H9 (cell line): ENCODE results near the gene ABHD16A. TPM values are rescaled to one million over a fixed set of nuclear protein-coding genes. Genes with fewer than 3 reads are reported as not detected.

Experiments
- DNase-seq: peaks from one replicate; pipeline ENCODE4 v3.0.0-alpha.2; 2017
- H2AFZ ChIP-seq: one replicate; pipeline ENCODE4 v1.6.1; 2013; ENCODE audit warnings: mild to moderate bottlenecking, low read length, control low read depth, moderate library complexity
- H2AK5ac ChIP-seq: 2 replicates; pipeline ENCODE4 v1.6.1; 2013; ENCODE audit warnings: low read length, control low read depth, mixed read lengths; ENCODE audit not compliant: insufficient read length
- H2BK120ac ChIP-seq: one replicate; pipeline ENCODE4 v1.6.1; 2013; ENCODE audit warnings: low read depth, mild to moderate bottlenecking, low read length, control low read depth, inconsistent platforms; ENCODE audit not compliant: poor library complexity, severe bottlenecking
- H2BK12ac ChIP-seq: 2 replicates; pipeline ENCODE4 v1.6.1; 2013; ENCODE audit warnings: low read length, control low read depth, mixed read lengths, low read depth; ENCODE audit not compliant: insufficient read length
- H2BK15ac ChIP-seq: 2 replicates; pipeline ENCODE4 v1.6.1; 2013; ENCODE audit warnings: low read depth, low read length, control low read depth
- H2BK20ac ChIP-seq: one replicate; pipeline ENCODE4 v1.6.1; 2013; ENCODE audit warnings: low read depth, mild to moderate bottlenecking, low read length, control low read depth, inconsistent platforms; ENCODE audit not compliant: poor library complexity, severe bottlenecking
- H2BK5ac ChIP-seq: 2 replicates; pipeline ENCODE4 v1.6.1; 2013; ENCODE audit warnings: low read length, control low read depth, mixed read lengths; ENCODE audit not compliant: insufficient read length
- H3K14ac ChIP-seq: 2 replicates; pipeline ENCODE4 v1.6.1; 2013; ENCODE audit warnings: low read length, control low read depth; ENCODE audit not compliant: insufficient read depth
- H3K18ac ChIP-seq: 2 replicates; pipeline ENCODE4 v1.6.1; 2013; ENCODE audit warnings: low read depth, mild to moderate bottlenecking, mixed read lengths, low read length, control low read depth; ENCODE audit not compliant: insufficient read length
- H3K23ac ChIP-seq: 2 replicates; pipeline ENCODE4 v1.6.1; 2013; ENCODE audit warnings: low read length, control low read depth, mixed read lengths, low read depth; ENCODE audit not compliant: insufficient read length
- H3K23me2 ChIP-seq: 2 replicates; pipeline ENCODE4 v1.6.1; 2013; ENCODE audit warnings: low read depth, mild to moderate bottlenecking, mixed read lengths, low read length, control low read depth; ENCODE audit not compliant: insufficient read length, poor library complexity, severe bottlenecking
- H3K27ac ChIP-seq: 2 replicates; pipeline ENCODE4 v1.5.1; 2013; ENCODE audit warnings: low read length, control low read depth, mixed read lengths, low read depth; ENCODE audit not compliant: insufficient read length
- H3K27me3 ChIP-seq: 2 replicates; pipeline ENCODE4 v1.6.1; 2013; ENCODE audit warnings: low read length, control low read depth, inconsistent platforms; ENCODE audit not compliant: insufficient read depth
- H3K4ac ChIP-seq: 2 replicates; pipeline ENCODE4 v1.6.1; 2013; ENCODE audit warnings: low read depth, mild to moderate bottlenecking, control low read depth, inconsistent platforms, low read length, moderate library complexity
- H3K4me1 ChIP-seq: 2 replicates; pipeline ENCODE4 v1.6.1; 2013; ENCODE audit warnings: low read length, control low read depth, inconsistent platforms; ENCODE audit not compliant: insufficient read depth
- H3K4me2 ChIP-seq: 2 replicates; pipeline ENCODE4 v1.6.1; 2013; ENCODE audit warnings: low read length, control low read depth, mixed read lengths; ENCODE audit not compliant: insufficient read length, insufficient read depth
- H3K56ac ChIP-seq: 2 replicates; pipeline ENCODE4 v1.6.1; 2013; ENCODE audit warnings: low read depth, mild to moderate bottlenecking, mixed read lengths, low read length, control low read depth; ENCODE audit not compliant: insufficient read length
- H3K79me1 ChIP-seq: 2 replicates; pipeline ENCODE4 v1.6.1; 2013; ENCODE audit warnings: low read depth, mild to moderate bottlenecking, moderate library complexity, low read length, control low read depth, inconsistent platforms; ENCODE audit not compliant: insufficient read depth, poor library complexity, severe bottlenecking
- H3K79me2 ChIP-seq: 2 replicates; pipeline ENCODE4 v1.6.1; 2013; ENCODE audit warnings: low read length, control low read depth, inconsistent platforms; ENCODE audit not compliant: insufficient read depth
- H3K9ac ChIP-seq: 2 replicates; pipeline ENCODE4 v1.6.1; 2013; ENCODE audit warnings: low read length, control low read depth, mixed read lengths; ENCODE audit not compliant: insufficient read length; ENCODE audit errors: extremely low read depth
- H3K9me3 ChIP-seq: one replicate; pipeline ENCODE4 v1.6.1; 2013; ENCODE audit warnings: low read depth, low read length, inconsistent platforms; ENCODE audit not compliant: control insufficient read depth
- H3T11ph ChIP-seq: one replicate; pipeline ENCODE4 v1.6.1; 2013; ENCODE audit warnings: mild to moderate bottlenecking, low read length, control low read depth, inconsistent platforms
- H4K20me1 ChIP-seq: one replicate; pipeline ENCODE4 v1.6.1; 2013; ENCODE audit not compliant: control insufficient read depth, insufficient read length, insufficient read depth
- H4K5ac ChIP-seq: 2 replicates; pipeline ENCODE4 v1.6.1; 2013; ENCODE audit warnings: low read depth, mild to moderate bottlenecking, mixed read lengths, low read length, control low read depth; ENCODE audit not compliant: insufficient read length
- H4K8ac ChIP-seq: replicated peaks from 2 replicates; pipeline ENCODE4 v1.6.1; 2013; ENCODE audit warnings: low read length, control low read depth, mixed read lengths, low read depth; ENCODE audit not compliant: insufficient read length
- H4K91ac ChIP-seq: 2 replicates; pipeline ENCODE4 v1.6.1; 2013; ENCODE audit warnings: low read depth, mild to moderate bottlenecking, moderate library complexity, mixed read lengths, low read length, control low read depth; ENCODE audit not compliant: insufficient read length
- H3K27ac Mint-ChIP-seq, 3 experiments: 2 replicates in 2 of 3; 3 replicates in 1 of 3; pipeline ENCODE4 v1.8.0; 2020 to 2021; ENCODE audit warnings: mixed read lengths in 3 of 3, mild to moderate bottlenecking in 1 of 3, moderate library complexity in 1 of 3
- H3K27me3 Mint-ChIP-seq: 2 replicates; pipeline ENCODE4 v1.8.0; 2021; ENCODE audit warnings: low read depth, mild to moderate bottlenecking, moderate library complexity, mixed read lengths
- H3K36me3 Mint-ChIP-seq, 3 experiments: 2 replicates in 2 of 3; 3 replicates in 1 of 3; pipeline ENCODE4 v1.8.0; 2020 to 2021; ENCODE audit warnings: low read depth in 3 of 3, mixed read lengths in 3 of 3; ENCODE audit not compliant: insufficient read depth in 1 of 3
- H3K4me1 Mint-ChIP-seq, 2 experiments: 2 replicates each; pipeline ENCODE4 v1.8.0; 2020; ENCODE audit warnings: mixed read lengths in 2 of 2
- H3K4me3 Mint-ChIP-seq, 2 experiments: 2 replicates in 1 of 2; 3 replicates in 1 of 2; pipeline ENCODE4 v1.8.0; 2020 to 2021; ENCODE audit warnings: mild to moderate bottlenecking in 2 of 2, mixed read lengths in 2 of 2, moderate library complexity in 1 of 2
- H3K9me3 Mint-ChIP-seq, 2 experiments: 2 replicates in 1 of 2; 3 replicates in 1 of 2; pipeline ENCODE4 v1.8.0; 2020; ENCODE audit warnings: mild to moderate bottlenecking in 2 of 2, mixed read lengths in 2 of 2, moderate library complexity in 1 of 2
- CTCF ChIP-seq: fragments of 200-600 bp; sonication (generic); conservative IDR thresholded peaks from 3 replicates; pipeline ENCODE4 v1.8.0; 2021; ENCODE audit warnings: antibody characterized with exemption, mild to moderate bottlenecking
- WGBS: extraction: QIAGEN DNeasy Blood & Tissue Kit; methylation state at CpG from one replicate; pipeline ENCODE4 v1.1.7; 2013; ENCODE audit warnings: missing lambda C conversion rate, low lambda C conversion rate, mixed read lengths; ENCODE audit not compliant: insufficient read length; ENCODE audit errors: extremely low coverage; 5-methylcytosine and 5-hydroxymethylcytosine counted together
- total RNA-seq: library from RNA; stranded (reverse); gene quantifications from 2 replicates; pipeline ENCODE4 v1.2.1, GENCODE V29; 2021

The ABHD16A gene
- total RNA-seq, 1 experiment from 2014 or later = 34.4 TPM

- H2BK15ac ChIP-seq = no peak overlapping the region
- no peak overlapping the region for H3K18ac ChIP-seq
- no peaks in the 10 kb centered on the region for H3K79me2 ChIP-seq
- H3K56ac ChIP-seq = no peak overlapping the region
- H3K4me2 ChIP-seq = no peak overlapping the region
- H3K9ac ChIP-seq = no peak overlapping the region
- H3K23me2 ChIP-seq = peaks cover 4% of the 10 kb centered on the region
- no peak overlapping the region for H4K8ac ChIP-seq
- Mint-ChIP-seq H3K4me1 (peaks cover 6 to 11% of the 10 kb centered on the region in 2 experiments), H3K4me3 (no peak overlapping the region), H3K27me3 (no peaks in the 10 kb centered on the region), H3K9me3 (no peaks in the 10 kb centered on the region), H3K27ac (peak overlapping the region in 1 of 3 experiments; percentile 66; a peak in 2 of 7 replicates), H3K36me3 (peaks cover 9 to 34% (median 33%) of the 10 kb centered on the region in 3 experiments; a peak in 6 of 7 replicates)
- no peak overlapping the region for H2BK5ac ChIP-seq
- no peak for TF ChIP-seq CTCF
- H2BK12ac ChIP-seq = no peak overlapping the region
- no peaks in the 10 kb centered on the region for H3K79me1 ChIP-seq
- no peak overlapping the region for H3K4ac ChIP-seq
- no peaks in the 10 kb centered on the region for H4K20me1 ChIP-seq
- DNase-seq = no peak
- H2AK5ac ChIP-seq = no peak overlapping the region
- H4K5ac ChIP-seq = no peak overlapping the region
- no peaks in the 10 kb centered on the region for H3K27me3 ChIP-seq
- no peak overlapping the region for H2BK120ac ChIP-seq
- H3K23ac ChIP-seq = no peak overlapping the region
- no peak overlapping the region for H3K14ac ChIP-seq
- no CpG with 5 or more reads among the region's 25 CpGs for WGBS
- no peak overlapping the region for H4K91ac ChIP-seq
- H3K27ac ChIP-seq = no peak overlapping the region
- no peaks in the 10 kb centered on the region for H3K9me3 ChIP-seq
- no peaks in the 10 kb centered on the region for H3K4me1 ChIP-seq
- no peak overlapping the region for H2AFZ ChIP-seq
- H2BK20ac ChIP-seq = no peak overlapping the region
- no peak overlapping the region for H3T11ph ChIP-seq
These were observed 21.0 kb upstream of the ABHD16A start for GRCh38 chr6:31723980-31724691.
